Measurements from ENCODE around the gene OOSP3.

DNA sequence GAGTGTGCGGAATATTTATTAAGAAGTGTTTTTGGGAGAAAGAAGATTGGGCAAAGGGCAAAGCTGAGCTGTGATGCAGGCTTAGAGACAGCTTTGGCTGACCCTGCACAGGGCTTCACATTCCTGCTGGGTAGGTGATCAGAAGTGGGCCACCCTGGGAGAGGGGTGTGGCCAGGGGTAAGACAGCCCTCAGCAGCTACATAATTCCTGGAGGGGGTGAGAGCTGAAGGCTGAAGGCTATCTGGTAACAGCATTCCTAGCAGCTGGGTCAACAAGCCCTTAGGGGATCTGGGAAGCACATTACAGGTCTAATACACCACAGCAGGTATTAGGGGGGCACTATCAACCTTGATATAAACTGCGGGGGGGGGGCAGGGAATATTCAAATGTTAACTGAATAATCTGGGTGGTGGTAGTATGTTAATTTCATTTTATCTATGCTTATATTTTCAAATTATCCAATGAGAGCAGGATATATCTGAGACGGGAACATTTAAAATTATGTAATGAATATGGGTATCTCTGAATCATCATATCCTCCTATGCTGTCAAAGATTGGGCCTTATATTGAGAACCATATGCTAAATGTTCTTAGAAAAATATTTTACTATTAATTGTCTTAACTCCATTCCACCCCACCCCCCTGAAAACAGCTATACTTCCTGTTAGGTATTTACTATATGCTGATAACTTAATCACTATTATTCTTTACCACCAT, 65.6 kb downstream of the OOSP3 start:
- TF ChIP-seq, protein P1, sequence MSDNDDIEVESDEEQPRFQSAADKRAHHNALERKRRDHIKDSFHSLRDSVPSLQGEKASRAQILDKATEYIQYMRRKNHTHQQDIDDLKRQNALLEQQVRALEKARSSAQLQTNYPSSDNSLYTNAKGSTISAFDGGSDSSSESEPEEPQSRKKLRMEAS (IDR thresholded peaks at IDR 0.05) = no peak
- TF ChIP-seq YY1 (IDR thresholded peaks at IDR 0.05; ENCODE audit: low read depth) (no peak), EP300 (IDR thresholded peaks at IDR 0.05; ENCODE audit: borderline replicate concordance) (no peak), CREB1 (IDR thresholded peaks at IDR 0.05; ENCODE audit: low read depth) (no peak), FOXM1 (IDR thresholded peaks at IDR 0.05; ENCODE audit: borderline replicate concordance, low read depth) (no peak), RAD21 (IDR thresholded peaks at IDR 0.05; ENCODE audit: low read depth) (no peak), NFIC (IDR thresholded peaks at IDR 0.05) (no peak), TEAD4 (IDR thresholded peaks at IDR 0.05) (no peak), TAF1 (IDR thresholded peaks at IDR 0.05; ENCODE audit: low read depth) (no peak), CEBPB (IDR thresholded peaks at IDR 0.05) (no peak), TCF12 (IDR thresholded peaks at IDR 0.05; ENCODE audit: low read depth) (no peak), EGR1 (IDR thresholded peaks at IDR 0.05) (no peak)
- TF ChIP-seq, protein P2, sequence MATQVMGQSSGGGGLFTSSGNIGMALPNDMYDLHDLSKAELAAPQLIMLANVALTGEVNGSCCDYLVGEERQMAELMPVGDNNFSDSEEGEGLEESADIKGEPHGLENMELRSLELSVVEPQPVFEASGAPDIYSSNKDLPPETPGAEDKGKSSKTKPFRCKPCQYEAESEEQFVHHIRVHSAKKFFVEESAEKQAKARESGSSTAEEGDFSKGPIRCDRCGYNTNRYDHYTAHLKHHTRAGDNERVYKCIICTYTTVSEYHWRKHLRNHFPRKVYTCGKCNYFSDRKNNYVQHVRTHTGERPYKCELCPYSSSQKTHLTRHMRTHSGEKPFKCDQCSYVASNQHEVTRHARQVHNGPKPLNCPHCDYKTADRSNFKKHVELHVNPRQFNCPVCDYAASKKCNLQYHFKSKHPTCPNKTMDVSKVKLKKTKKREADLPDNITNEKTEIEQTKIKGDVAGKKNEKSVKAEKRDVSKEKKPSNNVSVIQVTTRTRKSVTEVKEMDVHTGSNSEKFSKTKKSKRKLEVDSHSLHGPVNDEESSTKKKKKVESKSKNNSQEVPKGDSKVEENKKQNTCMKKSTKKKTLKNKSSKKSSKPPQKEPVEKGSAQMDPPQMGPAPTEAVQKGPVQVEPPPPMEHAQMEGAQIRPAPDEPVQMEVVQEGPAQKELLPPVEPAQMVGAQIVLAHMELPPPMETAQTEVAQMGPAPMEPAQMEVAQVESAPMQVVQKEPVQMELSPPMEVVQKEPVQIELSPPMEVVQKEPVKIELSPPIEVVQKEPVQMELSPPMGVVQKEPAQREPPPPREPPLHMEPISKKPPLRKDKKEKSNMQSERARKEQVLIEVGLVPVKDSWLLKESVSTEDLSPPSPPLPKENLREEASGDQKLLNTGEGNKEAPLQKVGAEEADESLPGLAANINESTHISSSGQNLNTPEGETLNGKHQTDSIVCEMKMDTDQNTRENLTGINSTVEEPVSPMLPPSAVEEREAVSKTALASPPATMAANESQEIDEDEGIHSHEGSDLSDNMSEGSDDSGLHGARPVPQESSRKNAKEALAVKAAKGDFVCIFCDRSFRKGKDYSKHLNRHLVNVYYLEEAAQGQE (IDR thresholded peaks at IDR 0.05; ENCODE audit: low read depth) = no peak
- TF ChIP-seq, protein P3, sequence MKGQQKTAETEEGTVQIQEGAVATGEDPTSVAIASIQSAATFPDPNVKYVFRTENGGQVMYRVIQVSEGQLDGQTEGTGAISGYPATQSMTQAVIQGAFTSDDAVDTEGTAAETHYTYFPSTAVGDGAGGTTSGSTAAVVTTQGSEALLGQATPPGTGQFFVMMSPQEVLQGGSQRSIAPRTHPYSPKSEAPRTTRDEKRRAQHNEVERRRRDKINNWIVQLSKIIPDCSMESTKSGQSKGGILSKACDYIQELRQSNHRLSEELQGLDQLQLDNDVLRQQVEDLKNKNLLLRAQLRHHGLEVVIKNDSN (IDR thresholded peaks at IDR 0.05) = no peak
